Gastrocnemius medialis (tissue), 4 donors: ENCODE results near the gene TSPAN9.

Experiments
- CTCF ChIP-seq, 5 experiments: fragments of 450-650 bp in 3 of 5; fragments of 200-600 bp in 2 of 5; sonication (generic) in 2 of 5; IDR thresholded peaks in 4 of 5; conservative IDR thresholded peaks in 1 of 5; 1 replicate in 4 of 5; 2 replicates in 1 of 5; pipeline ENCODE4 v1.5.1; 2016 to 2019; ENCODE audit warnings: antibody characterized with exemption in 5 of 5, mild to moderate bottlenecking in 3 of 5, moderate library complexity in 3 of 5
- POLR2A ChIP-seq, 2 donors: fragments of 450-650 bp; IDR thresholded peaks; one replicate each; pipeline ENCODE4 v1.6.1; 2017; ENCODE audit warnings: antibody characterized with exemption in 2 of 2, mild to moderate bottlenecking in 2 of 2, moderate library complexity in 2 of 2

- TF ChIP-seq POLR2A (IDR thresholded peaks at IDR 0.05) (no peak), CTCF (IDR thresholded peaks at IDR 0.05 in 4 of 5, conservative IDR thresholded peaks at IDR 0.05 in 1 of 5) (no peak)
Observed at GRCh38 chr12:3097186-3097804, 20.1 kb downstream of the TSPAN9 start.
